AG09309 (cell line): ENCODE results near the gene DUSP18.

ENCODE experiments used
- DNase-seq: peaks from one replicate; pipeline ENCODE4 v3.0.0-alpha.2; 2010; ENCODE audit warnings: low read depth
- H3K4me3 ChIP-seq: 2 replicates; pipeline ENCODE4 v1.5.1; 2011; ENCODE audit warnings: mild to moderate bottlenecking, low read depth, low read length, moderate library complexity; ENCODE audit not compliant: control insufficient read depth
- TF ChIP-seq, protein P1 (sequence below): IDR thresholded peaks from 2 replicates; pipeline ENCODE4 v1.5.1; 2011; ENCODE audit warnings: mild to moderate bottlenecking, low read depth, low read length, inconsistent platforms; ENCODE audit not compliant: insufficient read depth, control insufficient read depth; ENCODE audit errors: missing control alignments

Gene DUSP18

DNA sequence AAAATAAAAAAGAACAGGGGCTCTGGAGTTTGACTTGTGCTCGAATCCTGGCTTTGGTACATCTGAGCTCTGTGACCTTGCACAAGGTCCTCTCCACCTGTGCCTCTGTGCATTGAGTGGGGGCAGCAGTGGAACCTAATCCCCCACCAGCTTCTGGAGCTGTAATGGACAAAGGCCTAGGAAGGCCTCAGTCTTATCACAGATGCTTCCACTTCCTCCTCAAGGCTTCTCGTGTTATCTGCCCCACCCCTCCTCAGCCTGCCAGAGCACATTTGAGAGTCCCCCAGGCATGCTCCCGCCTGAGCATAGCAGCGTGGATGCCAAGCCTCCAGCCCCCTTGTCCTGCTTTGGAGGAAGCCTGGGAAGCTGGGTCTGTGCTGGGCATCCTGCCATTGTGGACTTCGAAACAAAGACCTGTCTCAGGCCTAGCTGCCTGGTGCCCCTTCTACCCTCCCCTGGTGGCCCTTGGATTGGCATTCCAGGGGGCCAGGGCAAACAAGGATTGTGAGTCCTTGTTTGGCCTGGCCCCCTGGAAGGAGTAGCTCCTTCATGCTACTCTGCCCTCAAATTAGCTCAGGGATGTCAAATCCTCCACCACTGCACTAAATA lies 17.1 kb downstream of the DUSP18 start:
- TF ChIP-seq, protein P1, sequence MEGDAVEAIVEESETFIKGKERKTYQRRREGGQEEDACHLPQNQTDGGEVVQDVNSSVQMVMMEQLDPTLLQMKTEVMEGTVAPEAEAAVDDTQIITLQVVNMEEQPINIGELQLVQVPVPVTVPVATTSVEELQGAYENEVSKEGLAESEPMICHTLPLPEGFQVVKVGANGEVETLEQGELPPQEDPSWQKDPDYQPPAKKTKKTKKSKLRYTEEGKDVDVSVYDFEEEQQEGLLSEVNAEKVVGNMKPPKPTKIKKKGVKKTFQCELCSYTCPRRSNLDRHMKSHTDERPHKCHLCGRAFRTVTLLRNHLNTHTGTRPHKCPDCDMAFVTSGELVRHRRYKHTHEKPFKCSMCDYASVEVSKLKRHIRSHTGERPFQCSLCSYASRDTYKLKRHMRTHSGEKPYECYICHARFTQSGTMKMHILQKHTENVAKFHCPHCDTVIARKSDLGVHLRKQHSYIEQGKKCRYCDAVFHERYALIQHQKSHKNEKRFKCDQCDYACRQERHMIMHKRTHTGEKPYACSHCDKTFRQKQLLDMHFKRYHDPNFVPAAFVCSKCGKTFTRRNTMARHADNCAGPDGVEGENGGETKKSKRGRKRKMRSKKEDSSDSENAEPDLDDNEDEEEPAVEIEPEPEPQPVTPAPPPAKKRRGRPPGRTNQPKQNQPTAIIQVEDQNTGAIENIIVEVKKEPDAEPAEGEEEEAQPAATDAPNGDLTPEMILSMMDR = no peak
- DNase-seq = no peak

DNA sequence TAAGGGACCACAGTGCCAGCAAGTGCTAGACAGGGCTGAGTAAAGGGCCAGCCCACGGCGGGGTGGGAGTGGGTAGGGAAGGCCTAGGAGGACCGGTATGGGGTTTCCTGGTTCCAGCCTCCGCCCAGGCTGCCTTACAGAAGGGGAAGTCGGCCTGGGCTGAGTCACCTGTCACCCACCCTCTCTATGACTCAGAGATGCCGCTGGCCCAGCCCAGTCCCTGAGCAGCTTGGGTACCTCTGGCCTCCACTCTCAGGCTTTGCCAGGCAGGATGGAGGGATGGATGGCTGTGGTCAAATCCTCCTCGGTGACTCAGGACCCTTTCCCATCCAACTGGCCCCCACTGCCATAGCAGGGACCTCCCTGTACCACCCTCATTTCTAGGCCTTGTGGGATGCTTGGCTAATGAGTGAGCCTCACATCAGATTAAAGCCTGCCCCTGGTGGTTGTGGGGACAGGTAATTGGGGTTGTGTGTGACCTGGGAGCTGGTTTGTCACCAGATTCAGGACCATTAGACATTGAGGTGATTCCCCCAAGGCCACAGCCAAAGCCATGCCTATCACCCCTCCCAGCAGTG lies 18.2 kb downstream of the DUSP18 start:
- DNase-seq = no peak
- TF ChIP-seq, protein P1 = no peak
- no peak overlapping the region for H3K4me3 ChIP-seq

More for the DNA sequence above, 17.1 kb downstream of the DUSP18 start:
- no peak overlapping the region for H3K4me3 ChIP-seq

DNA sequence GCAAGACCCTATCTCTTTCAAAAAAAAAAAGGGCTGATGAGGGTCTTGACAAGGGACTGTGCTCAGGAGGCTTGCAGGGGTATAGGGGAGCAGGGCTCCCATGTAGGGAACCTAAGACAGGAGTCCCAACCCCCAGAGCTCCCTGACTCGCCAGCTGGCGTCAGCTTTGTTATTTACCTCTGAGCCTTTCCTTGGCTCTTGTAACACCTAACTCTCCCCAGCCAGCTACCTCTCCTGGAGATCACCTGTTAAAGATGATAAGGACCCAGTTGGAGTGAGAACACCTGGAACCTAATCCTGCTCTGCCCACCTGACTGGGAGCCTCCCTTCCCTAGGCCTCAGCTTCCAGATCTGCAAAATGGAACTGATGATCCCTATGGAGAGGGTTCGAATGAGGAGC lies 18.9 kb downstream of the DUSP18 start:
- TF ChIP-seq, protein P1 = no peak
- no peak overlapping the region for H3K4me3 ChIP-seq
- no peak for DNase-seq

DNA sequence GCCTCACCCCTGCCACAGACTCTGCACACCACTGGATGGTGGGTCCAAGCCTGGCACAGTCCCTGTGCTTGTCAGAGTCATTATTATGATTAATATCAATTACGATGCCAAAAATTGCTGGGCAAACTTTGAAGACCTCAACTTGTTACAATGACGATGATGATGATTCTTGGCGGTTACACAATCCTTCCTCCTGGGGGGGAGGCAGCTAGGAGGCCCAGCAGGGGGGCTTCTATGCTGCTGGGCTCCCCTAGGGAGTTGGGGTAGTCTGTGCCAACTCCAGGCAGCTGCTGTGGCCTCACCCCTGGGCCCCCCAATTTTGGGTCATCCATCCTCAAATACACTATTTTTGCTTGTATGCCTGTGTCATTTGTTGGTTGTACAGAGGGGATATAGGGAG lies 20.1 kb downstream of the DUSP18 start:
- no peak overlapping the region for H3K4me3 ChIP-seq
- DNase-seq = no peak
- TF ChIP-seq, protein P1 = no peak

DNA sequence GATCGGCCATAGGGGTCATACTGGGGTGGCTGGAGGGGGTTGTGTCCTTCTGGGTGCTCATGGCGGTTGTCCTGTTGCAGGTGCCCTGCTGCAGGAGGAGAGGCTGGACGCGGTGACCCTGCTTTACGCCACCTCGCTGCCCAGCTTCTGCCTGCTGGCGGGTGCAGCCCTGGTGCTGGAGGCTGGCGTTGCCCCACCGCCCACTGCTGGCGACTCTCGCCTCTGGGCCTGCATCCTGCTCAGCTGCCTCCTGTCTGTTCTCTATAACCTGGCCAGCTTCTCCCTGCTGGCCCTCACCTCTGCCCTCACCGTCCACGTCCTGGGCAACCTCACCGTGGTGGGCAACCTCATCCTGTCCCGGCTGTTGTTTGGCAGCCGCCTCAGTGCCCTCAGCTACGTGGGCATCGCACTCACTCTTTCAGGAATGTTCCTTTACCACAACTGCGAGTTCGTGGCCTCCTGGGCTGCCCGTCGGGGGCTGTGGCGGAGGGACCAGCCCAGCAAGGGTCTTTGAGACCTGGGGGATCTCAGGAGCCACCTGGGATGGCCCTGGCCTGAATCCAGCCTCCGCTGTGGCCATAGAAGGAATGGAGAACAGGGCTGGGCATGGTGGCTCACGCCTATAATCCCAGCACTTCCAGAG lies 21.0 kb downstream of the DUSP18 start:
- no peak for DNase-seq
- TF ChIP-seq, protein P1 = no peak
- H3K4me3 ChIP-seq = no peak overlapping the region

DNA sequence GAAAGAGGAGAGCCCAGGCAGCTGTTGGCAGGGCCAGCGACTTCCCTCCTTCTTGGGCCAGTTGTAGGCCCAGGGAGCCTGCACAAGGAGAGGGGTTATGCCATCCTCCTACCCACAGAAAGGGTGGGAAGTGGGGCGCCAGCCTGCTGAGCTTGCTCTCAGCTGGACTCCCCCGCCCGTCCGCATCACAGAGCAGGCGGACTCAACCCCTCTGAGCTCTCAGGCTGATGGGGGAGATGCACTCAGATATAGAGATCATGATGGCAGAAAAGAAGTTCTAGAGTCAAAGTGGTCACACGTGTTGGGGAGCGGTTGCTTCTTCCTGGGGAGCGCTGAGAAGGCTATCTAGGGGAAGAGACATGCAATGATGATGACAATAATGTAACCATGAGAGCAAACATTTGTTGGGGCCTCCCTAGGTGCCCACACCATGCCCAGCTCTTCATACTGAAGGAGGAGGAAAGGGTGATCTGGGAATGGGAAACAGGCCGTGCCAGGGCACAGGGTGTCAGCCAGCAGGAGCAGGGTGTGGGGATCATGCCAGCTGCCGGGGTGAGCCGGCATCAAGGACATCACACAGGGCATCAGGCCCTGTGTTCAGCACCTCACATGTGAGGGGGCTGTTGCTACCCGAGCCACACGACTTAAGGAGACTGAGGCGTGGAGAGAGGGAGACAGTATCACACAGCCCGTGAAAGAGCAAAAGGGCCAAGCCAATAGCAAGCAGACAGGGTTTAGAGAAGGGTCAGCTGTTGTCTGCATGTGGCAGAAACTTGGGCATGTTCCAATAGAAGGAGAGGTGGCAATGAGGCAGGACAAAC lies 24.4 kb downstream of the DUSP18 start:
- DNase-seq = no peak
- H3K4me3 ChIP-seq = no peak overlapping the region
- TF ChIP-seq, protein P1 = no peak
